Keratinocyte (primary cell): ENCODE measurements around the gene PCDHGB4. TPM values are rescaled to one million over a fixed set of nuclear protein-coding genes. Genes with fewer than 3 reads are reported as not detected.
A peak's percentile ranks its signal among the peaks of the same experiment; 100 is the strongest.

Experiments used
- DNase-seq: peaks from one replicate; pipeline ENCODE4 v3.0.0-alpha.2; 2011; ENCODE audit warnings: low read depth, missing footprints, low spot score
- FAIRE-seq: peaks from 2 replicates; lab custom pipeline; 2011; peaks lifted over from hg19 to GRCh38; lab: Jason Lieb, UNC
- H2AFZ ChIP-seq: 2 replicates; pipeline ENCODE4 v1.6.0; 2012; ENCODE audit warnings: low read length, control low read depth, inconsistent platforms; ENCODE audit not compliant: control insufficient read depth
- H3K27ac ChIP-seq: 2 replicates; pipeline ENCODE4 v1.5.1; 2011; ENCODE audit warnings: low read length; ENCODE audit not compliant: control insufficient read depth, insufficient read depth
- H3K27me3 ChIP-seq: 3 replicates; pipeline ENCODE4 v1.6.0; 2011; ENCODE audit warnings: low read length; ENCODE audit not compliant: control insufficient read depth, insufficient read depth; ENCODE audit errors: extremely low read depth
- H3K36me3 ChIP-seq, 2 experiments: 2 replicates in 1 of 2; 3 replicates in 1 of 2; pipeline ENCODE4 v1.5.1; 2011; ENCODE audit warnings: low read length in 2 of 2, mild to moderate bottlenecking in 1 of 2; ENCODE audit not compliant: control insufficient read depth in 2 of 2, insufficient read depth in 2 of 2; ENCODE audit errors: extremely low read depth in 1 of 2
- H3K4me1 ChIP-seq: 3 replicates; pipeline ENCODE4 v1.5.1; 2011; ENCODE audit warnings: low read length; ENCODE audit not compliant: control insufficient read depth, insufficient read depth; ENCODE audit errors: extremely low read depth
- H3K4me2 ChIP-seq: 3 replicates; pipeline ENCODE4 v1.6.0; 2011; ENCODE audit warnings: low read depth, low read length; ENCODE audit not compliant: control insufficient read depth, insufficient read depth; ENCODE audit errors: extremely low read depth
- H3K4me3 ChIP-seq, 3 experiments: fragments of 200-600 bp in 1 of 3; sonication (generic) in 1 of 3; 2 replicates in 2 of 3; 3 replicates in 1 of 3; pipeline ENCODE4 v1.5.1; 2011 to 2016; ENCODE audit warnings: low read length in 3 of 3, mild to moderate bottlenecking in 3 of 3, control low read depth in 2 of 3, inconsistent platforms in 1 of 3, low read depth in 1 of 3, mixed read lengths in 1 of 3, mixed run types in 1 of 3, moderate library complexity in 1 of 3; ENCODE audit not compliant: control insufficient read depth in 2 of 3, insufficient read depth in 2 of 3; ENCODE audit errors: extremely low read depth in 1 of 3
- H3K79me2 ChIP-seq: 2 replicates; pipeline ENCODE4 v1.6.0; 2012; ENCODE audit warnings: low read length; ENCODE audit not compliant: control insufficient read depth, insufficient read depth
- H3K9ac ChIP-seq: 3 replicates; pipeline ENCODE4 v1.6.0; 2011; ENCODE audit warnings: low read length; ENCODE audit not compliant: control insufficient read depth, insufficient read depth; ENCODE audit errors: extremely low read depth
- H3K9me1 ChIP-seq: 3 replicates; pipeline ENCODE4 v1.6.0; 2011; ENCODE audit warnings: low read length; ENCODE audit not compliant: control insufficient read depth, insufficient read depth; ENCODE audit errors: extremely low read depth
- H3K9me3 ChIP-seq: 2 replicates; pipeline ENCODE4 v1.5.1; 2012; ENCODE audit warnings: low read depth, low read length; ENCODE audit not compliant: control insufficient read depth
- H4K20me1 ChIP-seq: 3 replicates; pipeline ENCODE4 v1.6.0; 2011; ENCODE audit warnings: low read length; ENCODE audit not compliant: control insufficient read depth, insufficient read depth; ENCODE audit errors: extremely low read depth
- CTCF ChIP-seq, 3 experiments: IDR thresholded peaks in 1 of 3; conservative IDR thresholded peaks in 1 of 3; optimal IDR thresholded peaks in 1 of 3; 2 replicates in 2 of 3; 3 replicates in 1 of 3; pipeline versions ENCODE3 to v1.5.1; 2011; ENCODE audit warnings: low read length in 3 of 3, mild to moderate bottlenecking in 3 of 3, moderate library complexity in 2 of 3, control low read depth in 1 of 3, inconsistent platforms in 1 of 3; ENCODE audit not compliant: insufficient read depth in 2 of 3; ENCODE audit errors: extremely low read depth in 1 of 3
- EZH2 ChIP-seq: IDR thresholded peaks from one replicate; pipeline ENCODE4 v1.6.1; 2012; ENCODE audit warnings: inconsistent platforms, mild to moderate bottlenecking, low read length, moderate library complexity
- dilution Hi-C: fragments of 300-500 bp; cut with MboI; formaldehyde crosslinking; loops from one replicate; pipeline ENCODE4 v1.7.0; 2020; ENCODE audit warnings: low sequenced_read_pairs; ENCODE audit not compliant: extremely low pct_ligation_motif_present
- polyA plus RNA-seq, 5 experiments: library from polyadenylated mRNA; depleted of rRNA in 3 of 5; stranded (reverse) in 3 of 5; stranded (forward) in 1 of 5; unstranded in 1 of 5; fragments of >200 nt; gene quantifications; 1 replicate in 1 of 5; 2 replicates in 3 of 5; 3 replicates in 1 of 5; pipeline versions ENCODE4 v1.2.1 to v1.2.3, GENCODE V29; 2011 to 2012; ENCODE audit warnings: missing spikeins in 2 of 5, low read depth in 1 of 5, low replicate concordance in 1 of 5

Gene PCDHGB4
- polyA plus RNA-seq, 1 donor (not counting 4 experiments of a cell fraction or from before 2014, with no cell fraction given), result 1.6 TPM

- dilution Hi-C loops, result no loop called here
Measured at GRCh38 chr5:141382469-141383294, 4.8 kb upstream of the PCDHGB4 start, which contains the start of gene PCDHGA7. TSS of gene PCDHGA7 (plus strand) at chr5:141382742. CDS start at chr5:141382900, 158 bp downstream.

GRCh38 chr5:141383345-141383744 lies 4.2 kb upstream of the PCDHGB4 start:
- FAIRE-seq, result no peak
- Histone ChIP-seq H3K79me2 (no peaks in the 10 kb centered on the region), H3K4me3 (peak overlapping the region in 1 of 3 experiments; percentile 45), H3K27ac (no peak overlapping the region), H3K4me1 (no peaks in the 10 kb centered on the region), H3K9me3 (peaks cover 2% of the 10 kb centered on the region), H3K9me1 (no peaks in the 10 kb centered on the region), H3K4me2 (peak overlapping the region; percentile 34), H3K36me3 (no peaks in the 10 kb centered on the region), H3K27me3 (peaks cover 5% of the 10 kb centered on the region), H3K9ac (no peak overlapping the region), H4K20me1 (no peaks in the 10 kb centered on the region), H2AFZ (no peak overlapping the region)
- DNase-seq, result no peak
- no peak for TF ChIP-seq EZH2
- TF ChIP-seq CTCF (optimal IDR thresholded peaks at IDR 0.05 in 1 of 3, IDR thresholded peaks at IDR 0.05 in 1 of 3, conservative IDR thresholded peaks at IDR 0.05 in 1 of 3; ENCODE audit: extremely low read depth in 1 of 3, insufficient read depth in 2 of 3, low read length in 3 of 3), result no peak
- dilution Hi-C loops, result no loop called here

More at GRCh38 chr5:141382469-141383294, 4.8 kb upstream of the PCDHGB4 start, which contains the start of gene PCDHGA7:
- no peak within 1 kb of the TSS for H3K9ac ChIP-seq
- no peaks in the 10 kb centered on the region for H3K4me1 ChIP-seq
- H3K27me3 ChIP-seq, result peaks cover 5% of the 10 kb centered on the region
- peaks cover 2% of the 10 kb centered on the region for H3K9me3 ChIP-seq
- peak within 1 kb of the TSS; percentile 39 to 59 (median 45) for H3K4me3 ChIP-seq
- no peak for DNase-seq
- no peaks in the 10 kb centered on the region for H3K36me3 ChIP-seq
- H4K20me1 ChIP-seq, result no peaks in the 10 kb centered on the region
- no peaks in the 10 kb centered on the region for H3K79me2 ChIP-seq
- FAIRE-seq, result no peak
- H3K4me2 ChIP-seq, result peak within 1 kb of the TSS; percentile 34
- H3K27ac ChIP-seq, result no peak within 1 kb of the TSS
- peak within 1 kb of the TSS; percentile 77 for H2AFZ ChIP-seq
- peak; percentile 27 to 42 (median 39) for TF ChIP-seq CTCF (optimal IDR thresholded peaks at IDR 0.05 in 1 of 3, IDR thresholded peaks at IDR 0.05 in 1 of 3, conservative IDR thresholded peaks at IDR 0.05 in 1 of 3; ENCODE audit: extremely low read depth in 1 of 3, insufficient read depth in 2 of 3, low read length in 3 of 3)
- TF ChIP-seq EZH2, result no peak
- no peaks in the 10 kb centered on the region for H3K9me1 ChIP-seq
